D721Med (cell line): ENCODE measurements around the gene DUS1L.

Experiments used
- DNase-seq: peaks from one replicate; pipeline ENCODE4 v3.0.0; 2011; ENCODE audit warnings: low spot score; ENCODE audit not compliant: insufficient read length
- FAIRE-seq: peaks from 2 replicates; lab custom pipeline; 2011; peaks lifted over from hg19 to GRCh38; lab: Jason Lieb, UNC
- TF ChIP-seq, protein P1 (sequence below): IDR thresholded peaks from 2 replicates; pipeline ENCODE4 v1.5.1; 2012; ENCODE audit warnings: mild to moderate bottlenecking, control low read depth; ENCODE audit not compliant: insufficient read depth; ENCODE audit errors: missing control alignments

Gene DUS1L

DNA sequence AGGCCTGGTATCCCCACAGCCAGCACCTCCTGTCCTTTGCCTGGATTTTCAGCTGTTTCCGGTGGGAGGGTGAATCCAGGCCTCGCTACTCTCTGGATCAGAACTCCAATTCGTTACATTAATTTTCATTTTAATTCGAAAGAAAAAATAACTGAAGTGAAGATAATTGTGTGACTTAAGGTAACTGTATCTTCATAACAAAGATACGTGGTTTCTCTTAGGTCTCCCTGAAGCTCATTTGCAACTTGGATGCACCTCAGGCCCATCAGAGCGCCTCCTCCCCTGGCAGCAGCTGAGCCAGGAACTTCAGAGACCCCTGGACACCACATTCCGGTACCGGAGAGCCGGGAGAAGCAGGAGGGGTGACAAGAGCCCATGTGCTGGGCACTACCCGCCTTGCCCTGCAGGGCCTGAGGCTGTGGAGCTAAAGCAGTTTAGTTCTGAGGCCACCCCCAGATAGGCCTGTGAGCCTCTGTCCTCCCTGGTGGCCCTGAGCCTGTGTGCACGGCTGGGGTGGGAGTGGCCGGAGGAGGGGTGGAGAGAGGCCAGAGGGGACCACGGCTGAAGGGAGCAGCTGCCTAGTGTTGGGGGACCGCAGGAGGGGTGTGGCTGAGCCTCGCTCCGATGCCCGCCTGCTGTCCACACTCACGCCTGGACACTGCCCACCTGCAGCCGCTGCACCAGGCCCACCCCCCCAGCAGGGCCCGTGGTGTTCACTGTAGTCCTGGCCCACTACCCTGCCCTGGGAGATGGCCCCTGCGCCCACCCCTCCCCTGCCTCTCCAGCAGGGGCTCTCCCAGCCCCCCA lies 11.4 kb upstream of the DUS1L start:
- DNase-seq, result no peak
- TF ChIP-seq, protein P1, sequence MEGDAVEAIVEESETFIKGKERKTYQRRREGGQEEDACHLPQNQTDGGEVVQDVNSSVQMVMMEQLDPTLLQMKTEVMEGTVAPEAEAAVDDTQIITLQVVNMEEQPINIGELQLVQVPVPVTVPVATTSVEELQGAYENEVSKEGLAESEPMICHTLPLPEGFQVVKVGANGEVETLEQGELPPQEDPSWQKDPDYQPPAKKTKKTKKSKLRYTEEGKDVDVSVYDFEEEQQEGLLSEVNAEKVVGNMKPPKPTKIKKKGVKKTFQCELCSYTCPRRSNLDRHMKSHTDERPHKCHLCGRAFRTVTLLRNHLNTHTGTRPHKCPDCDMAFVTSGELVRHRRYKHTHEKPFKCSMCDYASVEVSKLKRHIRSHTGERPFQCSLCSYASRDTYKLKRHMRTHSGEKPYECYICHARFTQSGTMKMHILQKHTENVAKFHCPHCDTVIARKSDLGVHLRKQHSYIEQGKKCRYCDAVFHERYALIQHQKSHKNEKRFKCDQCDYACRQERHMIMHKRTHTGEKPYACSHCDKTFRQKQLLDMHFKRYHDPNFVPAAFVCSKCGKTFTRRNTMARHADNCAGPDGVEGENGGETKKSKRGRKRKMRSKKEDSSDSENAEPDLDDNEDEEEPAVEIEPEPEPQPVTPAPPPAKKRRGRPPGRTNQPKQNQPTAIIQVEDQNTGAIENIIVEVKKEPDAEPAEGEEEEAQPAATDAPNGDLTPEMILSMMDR, result no peak
- no peak for FAIRE-seq

DNA sequence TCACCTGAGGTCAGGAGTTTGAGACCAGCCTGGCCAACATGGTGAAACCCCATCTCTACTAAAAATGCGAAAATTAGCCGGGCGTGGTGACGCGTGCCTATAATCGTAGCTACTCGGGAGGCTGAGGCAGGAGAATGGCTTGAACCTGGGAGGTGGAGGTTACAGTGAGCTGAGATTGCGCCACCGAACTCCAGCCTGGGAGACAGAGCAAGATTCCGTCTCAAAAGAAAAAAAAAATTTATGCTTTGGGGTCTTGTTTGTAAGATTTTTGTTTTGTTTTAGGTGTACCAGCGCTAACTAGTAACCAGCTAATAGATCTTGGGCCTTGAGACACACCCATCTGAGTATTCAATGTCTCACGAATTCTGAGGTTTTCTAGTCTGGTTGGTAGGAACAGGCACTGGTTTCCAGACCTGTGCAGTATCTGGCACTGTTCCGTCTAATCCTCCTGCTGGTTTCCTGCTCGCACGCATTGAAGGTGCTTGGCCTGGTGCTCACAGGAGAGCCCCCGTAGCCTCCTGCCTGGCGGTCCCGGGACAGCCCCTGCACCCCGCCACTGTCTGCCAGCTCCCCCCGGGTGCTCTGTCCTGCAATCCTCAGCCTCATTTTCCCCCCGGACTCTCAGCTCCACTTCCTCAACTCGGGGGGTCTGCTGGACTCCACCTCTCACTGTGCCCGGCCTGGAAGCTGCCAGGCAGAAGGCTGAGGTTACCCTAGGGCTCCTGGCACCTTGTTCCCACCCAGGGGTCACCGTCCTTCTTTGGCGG lies 10.6 kb upstream of the DUS1L start:
- DNase-seq (no peak), FAIRE-seq (no peak)
- TF ChIP-seq, protein P1, result no peak

- DNase-seq (no peak), FAIRE-seq (no peak)
- TF ChIP-seq, protein P1, result no peak
These were observed 7.8 kb upstream of the DUS1L start for GRCh38 chr17:82073446-82073845.

DNA sequence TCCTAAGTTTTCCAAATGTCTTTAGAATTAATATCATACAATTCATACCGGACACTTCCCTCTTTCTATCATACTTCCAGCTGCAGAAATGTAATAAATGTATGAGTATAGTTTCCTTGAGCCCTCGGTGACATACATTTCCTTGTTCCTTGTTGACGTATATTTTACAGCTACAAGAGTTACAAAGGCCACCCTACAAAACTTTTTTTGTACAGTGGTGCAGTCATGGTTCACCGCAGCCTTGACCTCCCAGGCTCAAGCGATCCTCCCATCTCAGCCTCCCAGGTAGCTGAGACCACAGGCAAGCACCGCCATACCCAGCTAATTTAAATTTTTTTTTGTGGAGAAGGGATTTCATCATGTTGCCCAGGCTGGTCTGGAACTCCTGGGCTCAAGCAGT lies 7.2 kb upstream of the DUS1L start:
- FAIRE-seq (no peak), DNase-seq (no peak)
- TF ChIP-seq, protein P1, result no peak

DNA sequence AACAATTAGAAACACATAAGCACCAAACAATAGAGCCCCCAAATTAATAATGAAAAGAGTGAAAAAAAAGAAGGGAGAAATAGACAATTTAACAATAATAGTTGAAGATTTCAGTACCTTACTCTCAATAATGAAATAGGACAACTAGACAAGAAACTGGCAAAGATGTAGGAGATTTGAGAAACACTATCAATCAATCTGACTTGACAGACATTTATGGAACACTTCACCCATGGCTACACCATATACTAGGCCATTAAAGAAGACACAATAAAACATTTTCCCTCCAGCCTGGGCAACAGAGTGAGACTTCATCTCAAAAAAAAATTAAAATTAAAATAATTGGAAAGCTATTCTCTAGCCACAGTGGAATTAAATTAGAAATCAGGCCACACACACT lies 5.0 kb upstream of the DUS1L start:
- TF ChIP-seq, protein P1, result no peak
- FAIRE-seq (no peak), DNase-seq (no peak)

DNA sequence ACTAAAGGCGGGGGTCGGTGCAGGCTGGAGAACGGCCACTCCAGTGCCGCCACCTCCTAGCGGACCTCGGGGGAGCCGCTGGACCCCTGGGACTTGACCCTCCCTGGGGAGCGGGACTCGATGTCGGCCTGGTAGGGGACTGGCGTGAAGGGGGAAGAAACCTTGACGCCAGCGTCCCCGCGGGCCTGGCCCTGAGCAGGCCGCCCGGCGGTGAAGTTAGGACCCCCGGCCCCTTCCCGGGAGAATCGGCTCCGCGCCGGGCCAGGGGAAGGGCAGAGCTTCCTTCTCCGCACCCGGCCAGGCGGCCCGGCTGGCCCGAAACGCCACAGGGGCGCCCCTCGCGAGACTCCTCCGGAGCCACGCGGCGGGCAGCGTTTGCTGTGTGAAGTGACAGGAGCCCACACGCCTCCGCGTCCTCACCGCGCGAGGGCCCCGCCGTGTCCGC lies 389 bp downstream of the DUS1L start:
- DNase-seq (no peak), FAIRE-seq (no peak)
- TF ChIP-seq, protein P1, result no peak
